HepG2 (cell line): Measurements from ENCODE around the gene VWA3A. TPM values are rescaled to one million over a fixed set of nuclear protein-coding genes. Genes with fewer than 3 reads are reported as not detected.

Experiments used
- ATAC-seq: fragments of 200-7000 bp; cut with Tn5 transposase; 3 replicates; pipeline ENCODE4 v1.9.1; 2020; ENCODE audit warnings: mild to moderate bottlenecking, moderate library complexity
- BruUV-seq: library from RNA; stranded (reverse); fragments of 400-500 nt; replicated peaks from 2 replicates; lab custom pipeline; 2021; lab: Mats Ljungman, UMichigan
- CTCF ChIA-PET: fragments of 300-600 bp; formaldehyde crosslinking; extraction: SDS; loops from one replicate; lab custom pipeline; 2021; ENCODE audit warnings: low total read pairs, inconsistent platforms, low intra/inter-chr PET ratio; lab: Yijun Ruan, JAX
- POLR2A ChIA-PET: fragments of 350-600 bp; sonication (Branson Sonifier 250); formaldehyde crosslinking; loops from one replicate; lab custom pipeline; 2020; ENCODE audit warnings: antibody characterized with exemption, inconsistent platforms; lab: Yijun Ruan, JAX
- DNase-seq: peaks from one replicate; pipeline ENCODE4 v3.0.0-alpha.2; 2015; ENCODE audit warnings: low spot score
- FAIRE-seq: peaks from 3 replicates; lab custom pipeline; 2011; peaks lifted over from hg19 to GRCh38; lab: Jason Lieb, UNC
- H2AFZ ChIP-seq: one replicate; pipeline ENCODE4 v1.6.1; 2011; ENCODE audit warnings: low read length, inconsistent platforms
- H3K27ac ChIP-seq: fragments of 300-600 bp; 3 replicates; pipeline ENCODE4 v1.8.0; 2011; ENCODE audit warnings: mixed run types, mild to moderate bottlenecking, mixed read lengths, low read length, inconsistent platforms; ENCODE audit not compliant: insufficient read depth; ENCODE audit errors: extremely low read length
- H3K27me3 ChIP-seq, 2 experiments: fragments of 200-600 bp in 1 of 2; 2 replicates in 1 of 2; 3 replicates in 1 of 2; pipeline versions ENCODE4 v1.6.0 to v1.8.0; 2011; ENCODE audit warnings: low read length in 2 of 2, mild to moderate bottlenecking in 2 of 2, moderate library complexity in 2 of 2, inconsistent platforms in 1 of 2; ENCODE audit not compliant: insufficient read depth in 2 of 2, control insufficient read depth in 1 of 2
- H3K36me3 ChIP-seq, 2 experiments: fragments of 200-600 bp in 1 of 2; replicated peaks in 1 of 2; 2 replicates in 1 of 2; 3 replicates in 1 of 2; pipeline versions ENCODE4 v1.5.1 to v1.8.0; 2011; ENCODE audit warnings: low read length in 2 of 2, inconsistent platforms in 1 of 2; ENCODE audit not compliant: insufficient read depth in 2 of 2, control insufficient read depth in 1 of 2
- H3K4me1 ChIP-seq: 2 replicates; pipeline ENCODE4 v1.5.1; 2012; ENCODE audit warnings: low read length, inconsistent platforms; ENCODE audit not compliant: insufficient read depth
- H3K4me2 ChIP-seq: 2 replicates; pipeline ENCODE4 v1.6.0; 2011; ENCODE audit warnings: low read depth, low read length, inconsistent platforms
- H3K4me3 ChIP-seq, 3 experiments: fragments of 200-600 bp in 1 of 3; sonication (generic), shearing (Covaris generic) in 1 of 3; replicated peaks in 1 of 3; 2 replicates each; pipeline ENCODE4 v1.5.1; 2011 to 2016; ENCODE audit warnings: low read length in 3 of 3, inconsistent platforms in 2 of 3, low read depth in 2 of 3, mild to moderate bottlenecking in 2 of 3, control low read depth in 1 of 3, mixed read lengths in 1 of 3; ENCODE audit not compliant: insufficient read depth in 1 of 3
- H3K79me2 ChIP-seq: one replicate; pipeline ENCODE4 v1.6.1; 2011; ENCODE audit warnings: low read length, inconsistent platforms; ENCODE audit not compliant: insufficient read depth
- H3K9ac ChIP-seq: 2 replicates; pipeline ENCODE4 v1.6.0; 2011; ENCODE audit warnings: mild to moderate bottlenecking, low read depth, low read length, inconsistent platforms; ENCODE audit not compliant: insufficient read depth
- H3K9me3 ChIP-seq: 2 replicates; pipeline ENCODE4 v1.5.1; 2012; ENCODE audit warnings: mild to moderate bottlenecking, low read length
- H4K20me1 ChIP-seq: 2 replicates; pipeline ENCODE4 v1.6.0; 2011; ENCODE audit warnings: inconsistent platforms, mild to moderate bottlenecking, low read length, moderate library complexity; ENCODE audit not compliant: insufficient read depth
- DMTF1 ChIP-seq: sonication (generic); formaldehyde crosslinking; IDR thresholded peaks from 2 replicates; pipeline ENCODE4 v1.4.0; 2020; ENCODE audit warnings: mild to moderate bottlenecking, missing genetic modification reagents
- ERF ChIP-seq: IDR thresholded peaks from 2 replicates; pipeline ENCODE4 v1.6.1; 2018; ENCODE audit warnings: missing biosample characterization, missing genetic modification reagents
- ETV5 ChIP-seq: IDR thresholded peaks from 2 replicates; pipeline ENCODE4 v1.6.1; 2018; ENCODE audit warnings: missing biosample characterization, missing genetic modification reagents, inconsistent platforms, borderline replicate concordance
- FIP1L1 ChIP-seq: fragments of 200-400 bp; formaldehyde crosslinking; IDR thresholded peaks from 2 replicates; pipeline ENCODE4 v1.6.1; 2018; ENCODE audit warnings: low read depth, mild to moderate bottlenecking, low read length, moderate library complexity, borderline replicate concordance; ENCODE audit not compliant: insufficient read depth
- FOXO4 ChIP-seq: sonication (generic); formaldehyde crosslinking; conservative IDR thresholded peaks from 2 replicates; pipeline ENCODE4 v1.8.1; 2023; ENCODE audit warnings: missing genetic modification reagents
- HOXA7 ChIP-seq: sonication (generic); formaldehyde crosslinking; IDR thresholded peaks from 2 replicates; pipeline ENCODE4 v1.8.1; 2022; ENCODE audit warnings: mild to moderate bottlenecking, missing genetic modification reagents, moderate library complexity
- KDM5B ChIP-seq: sonication (generic); formaldehyde crosslinking; IDR thresholded peaks from 2 replicates; pipeline ENCODE4 v1.4.0; 2020; ENCODE audit warnings: missing genetic modification reagents, mild to moderate bottlenecking, borderline replicate concordance
- PRDM4 ChIP-seq: sonication (generic); formaldehyde crosslinking; IDR thresholded peaks from 2 replicates; pipeline ENCODE4 v1.9.0; 2021; ENCODE audit warnings: missing genetic modification reagents, borderline replicate concordance
- TFE3 ChIP-seq: IDR thresholded peaks from 2 replicates; pipeline ENCODE4 v1.6.1; 2016
- THAP8 ChIP-seq: sonication (generic); formaldehyde crosslinking; IDR thresholded peaks from 2 replicates; pipeline ENCODE4 v1.5.1; 2020; ENCODE audit warnings: missing genetic modification reagents, mild to moderate bottlenecking, borderline replicate concordance
- ZKSCAN1 ChIP-seq: fragments of 150-350 bp; IDR thresholded peaks from 2 replicates; pipeline ENCODE4 v1.6.1; 2014; ENCODE audit warnings: low read length
- ZNF274 ChIP-seq: sonication (generic); formaldehyde crosslinking; IDR thresholded peaks from 2 replicates; pipeline ENCODE4 v1.5.1; 2020; ENCODE audit warnings: mild to moderate bottlenecking, missing genetic modification reagents
- ZNF44 ChIP-seq: sonication (generic); formaldehyde crosslinking; IDR thresholded peaks from 2 replicates; pipeline ENCODE4 v1.5.1; 2020; ENCODE audit warnings: mild to moderate bottlenecking, missing genetic modification reagents
- ZNF598 ChIP-seq: sonication (generic); formaldehyde crosslinking; IDR thresholded peaks from 2 replicates; pipeline ENCODE4 v1.5.1; 2020; ENCODE audit warnings: mild to moderate bottlenecking, missing genetic modification reagents, borderline replicate concordance
- ZNF704 ChIP-seq: sonication (generic); formaldehyde crosslinking; IDR thresholded peaks from 2 replicates; pipeline ENCODE4 v1.8.1; 2023; ENCODE audit warnings: mild to moderate bottlenecking, inconsistent platforms, moderate library complexity, missing genetic modification reagents, borderline replicate concordance
- WGBS: methylation state at CpG from one replicate; pipeline ENCODE4 v1.1.6; 2017; ENCODE audit warnings: low lambda C conversion rate; 5-methylcytosine and 5-hydroxymethylcytosine counted together
- in situ Hi-C: cut with HindIII; loops from 2 replicates; pipeline ENCODE4 v1.10.0; 2017; ENCODE audit warnings: low pct_unique_long_range_greater_than_20kb; ENCODE audit not compliant: extremely low pct_ligation_motif_present
- intact Hi-C: fragments of 100-400 bp; cut with micrococcal nuclease; formaldehyde crosslinking; loops from one replicate; pipeline ENCODE4 v1.10.0; 2022; ENCODE audit not compliant: unreplicated experiment
- polyA plus RNA-seq, 8 experiments: library from polyadenylated mRNA; depleted of rRNA in 3 of 8; stranded (reverse) in 7 of 8; unstranded in 1 of 8; fragments of >200 nt; fragmentation: Illumina TruSeq in 4 of 8; extraction: Trizol in 4 of 8; gene quantifications; 2 replicates each; pipeline versions ENCODE4 v1.2.1 to v1.2.3, GENCODE V29; 2011 to 2016; ENCODE audit warnings: low read depth in 4 of 8, missing spikeins in 1 of 8, mixed read lengths in 1 of 8; ENCODE audit not compliant: insufficient read depth in 1 of 8
- total RNA-seq, 5 experiments: library from RNA; depleted of rRNA; stranded (reverse); fragments of >200 nt; fragmentation: Illumina TruSeq; extraction: Trizol; gene quantifications; 2 replicates each; pipeline ENCODE4 v1.2.3, GENCODE V29; 2016; ENCODE audit warnings: low read depth in 1 of 5

The VWA3A gene
- total and polyA plus RNA-seq, 2 of the 13 experiments (the other 11 are each of a cell fraction or from before 2014, with no cell fraction given) = 0.03 to 0.07 TPM

- no peak for DNase-seq
- H3K27me3 ChIP-seq = no peaks in the 10 kb centered on the region
- no peak overlapping the region for H3K4me3 ChIP-seq
- no peak overlapping the region for H3K4me2 ChIP-seq
- in situ Hi-C loops = no loop called here
- CTCF ChIA-PET = no interaction called here
- H3K4me1 ChIP-seq = no peaks in the 10 kb centered on the region
- no peak overlapping the region for H3K9ac ChIP-seq
- H3K36me3 ChIP-seq = no peaks in the 10 kb centered on the region; a peak in 1 of 5 replicates
- POLR2A ChIA-PET = interaction anchor here (0.5 kb wide), 1 partner anchor 71 kb away, joined by 3 read pairs; no protein-coding TSS in a partner anchor
- ATAC-seq = no peak
- no peak for TF ChIP-seq TFE3 (CRISPR knock-in tag)
- no peak for TF ChIP-seq HOXA7
- no peak for TF ChIP-seq FOXO4 (CRISPR knock-in tag)
- TF ChIP-seq ZNF44 (CRISPR knock-in tag) = no peak
- TF ChIP-seq ERF (CRISPR knock-in tag) = no peak
- no peak for TF ChIP-seq FIP1L1
- TF ChIP-seq ZNF704 = no peak
- TF ChIP-seq PRDM4 (CRISPR knock-in tag) = no peak
- no peak for TF ChIP-seq THAP8 (CRISPR knock-in tag)
- TF ChIP-seq ZNF598 (CRISPR knock-in tag) = no peak
- TF ChIP-seq KDM5B (CRISPR knock-in tag) = no peak
- no peak for TF ChIP-seq ZNF274 (CRISPR knock-in tag)
- no peak for TF ChIP-seq ZKSCAN1
- TF ChIP-seq ETV5 (CRISPR knock-in tag) = no peak
- TF ChIP-seq DMTF1 (CRISPR knock-in tag) = no peak
- TF ChIP-seq, all 625 proteins: peak for 0
- no peak for FAIRE-seq
- no TSS peak for BruUV-seq
- 97% methylated on average over 3 of the region's 3 CpGs for WGBS
- no peak overlapping the region for H2AFZ ChIP-seq
- H3K27ac ChIP-seq = no peak overlapping the region
- intact Hi-C loops = no loop called here
- H3K9me3 ChIP-seq = no peaks in the 10 kb centered on the region
- H4K20me1 ChIP-seq = peaks cover 6% of the 10 kb centered on the region; the same call in 1 of the 2 replicates
- no peaks in the 10 kb centered on the region for H3K79me2 ChIP-seq
These were observed 19.0 kb upstream of the VWA3A start for GRCh38 chr16:22073350-22073749.
